H1 (cell line): ENCODE measurements around the gene RNF220. TPM values are rescaled to one million over a fixed set of nuclear protein-coding genes. Genes with fewer than 3 reads are reported as not detected.

Experiments
- CTCF ChIA-PET: fragments of 300-600 bp; sonication (Branson Sonifier 250); formaldehyde crosslinking; loops from one replicate; lab custom pipeline; 2021; ENCODE audit not compliant: partially characterized antibody; lab: Charles Lee
- POLR2A ChIA-PET: fragments of 300-600 bp; sonication (Branson Sonifier 250); formaldehyde crosslinking; loops from one replicate; lab custom pipeline; 2021; ENCODE audit warnings: inconsistent platforms; ENCODE audit not compliant: partially characterized antibody; lab: Charles Lee
- DNase-seq, 2 experiments: peaks; one replicate each; pipeline versions ENCODE4 v3.0.0 to v3.0.0-alpha.2; 2010 to 2022; ENCODE audit warnings: low spot score in 2 of 2, low read depth in 1 of 2, mixed read lengths in 1 of 2
- FAIRE-seq: peaks from 2 replicates; lab custom pipeline; 2011; peaks lifted over from hg19 to GRCh38; lab: Jason Lieb, UNC
- H2AFZ ChIP-seq: 2 replicates; pipeline ENCODE4 v1.8.1; 2012; ENCODE audit warnings: low read length, inconsistent platforms
- H2AK5ac ChIP-seq: 2 replicates; pipeline ENCODE4 v1.6.1; 2013; ENCODE audit warnings: low read depth, low read length
- H2BK120ac ChIP-seq: replicated peaks from 2 replicates; pipeline ENCODE3; 2013; ENCODE audit warnings: low read depth, low read length, inconsistent platforms
- H2BK12ac ChIP-seq: 2 replicates; pipeline ENCODE4 v1.6.1; 2013; ENCODE audit warnings: low read depth, low read length
- H2BK15ac ChIP-seq: 2 replicates; pipeline ENCODE4 v1.6.1; 2013; ENCODE audit warnings: low read length
- H2BK20ac ChIP-seq: 2 replicates; pipeline ENCODE4 v1.6.1; 2013; ENCODE audit warnings: low read length
- H2BK5ac ChIP-seq: 2 replicates; pipeline ENCODE4 v1.6.1; 2013; ENCODE audit warnings: low read depth, low read length
- H3K14ac ChIP-seq: 2 replicates; pipeline ENCODE4 v1.6.1; 2013; ENCODE audit warnings: inconsistent platforms; ENCODE audit not compliant: insufficient read length
- H3K18ac ChIP-seq: 2 replicates; pipeline ENCODE4 v1.6.1; 2013; ENCODE audit warnings: low read length; ENCODE audit errors: extremely low read depth
- H3K23ac ChIP-seq: 2 replicates; pipeline ENCODE4 v1.6.1; 2013; ENCODE audit warnings: inconsistent platforms; ENCODE audit not compliant: insufficient read length
- H3K23me2 ChIP-seq: 2 replicates; pipeline ENCODE4 v1.6.1; 2013; ENCODE audit warnings: low read depth, low read length
- H3K27ac ChIP-seq: 2 replicates; pipeline ENCODE4 v1.6.1; 2011; ENCODE audit warnings: low read depth, low read length, inconsistent platforms
- H3K27me3 ChIP-seq, 4 experiments: replicated peaks in 1 of 4; 1 replicate in 1 of 4; 2 replicates in 3 of 4; pipeline versions ENCODE4 v1.6.1 to v1.8.1; 2011 to 2013; ENCODE audit warnings: low read length in 3 of 4, mild to moderate bottlenecking in 3 of 4, inconsistent platforms in 2 of 4, mixed read lengths in 2 of 4, moderate library complexity in 1 of 4; ENCODE audit not compliant: control insufficient read depth in 3 of 4, insufficient read depth in 3 of 4; ENCODE audit errors: extremely low read depth in 1 of 4
- H3K36me3 ChIP-seq, 4 experiments: 2 replicates each; pipeline versions ENCODE4 v1.6.1 to v1.8.1; 2011 to 2013; ENCODE audit warnings: mild to moderate bottlenecking in 4 of 4, low read length in 3 of 4, moderate library complexity in 2 of 4, control low read depth in 1 of 4, inconsistent platforms in 1 of 4; ENCODE audit not compliant: insufficient read depth in 4 of 4, control insufficient read depth in 2 of 4
- H3K4ac ChIP-seq: replicated peaks from 2 replicates; pipeline ENCODE3; 2013; ENCODE audit warnings: low read length, low read depth, mixed read lengths, inconsistent platforms; ENCODE audit not compliant: insufficient read length
- H3K4me1 ChIP-seq, 4 experiments: replicated peaks in 1 of 4; 1 replicate in 1 of 4; 2 replicates in 3 of 4; pipeline versions ENCODE4 v1.6.1 to v1.8.1; 2011 to 2013; ENCODE audit warnings: low read length in 3 of 4, inconsistent platforms in 2 of 4, mixed read lengths in 1 of 4; ENCODE audit not compliant: insufficient read depth in 4 of 4, control insufficient read depth in 3 of 4
- H3K4me2 ChIP-seq, 2 experiments: 2 replicates each; pipeline versions ENCODE4 v1.6.1 to v1.8.1; 2011 to 2013; ENCODE audit warnings: low read depth in 2 of 2, low read length in 2 of 2, control low read depth in 1 of 2, inconsistent platforms in 1 of 2, mild to moderate bottlenecking in 1 of 2; ENCODE audit not compliant: insufficient read depth in 1 of 2
- H3K4me3 ChIP-seq, 4 experiments: fragments of 200-600, 300-600 bp in 1 of 4; sonication (generic), shearing (Covaris generic), sonication (Bioruptor Twin) in 1 of 4; 2 replicates each; pipeline versions ENCODE4 v1.5.1 to v1.8.1; 2011 to 2016; ENCODE audit warnings: low read length in 4 of 4, low read depth in 3 of 4, control low read depth in 2 of 4, inconsistent platforms in 2 of 4, mild to moderate bottlenecking in 2 of 4, mixed read lengths in 1 of 4, moderate library complexity in 1 of 4; ENCODE audit not compliant: insufficient read depth in 2 of 4; ENCODE audit errors: extremely low read depth in 1 of 4
- H3K56ac ChIP-seq: replicated peaks from 2 replicates; pipeline ENCODE3; 2013; ENCODE audit warnings: low read depth, mild to moderate bottlenecking, mixed read lengths, low read length, inconsistent platforms; ENCODE audit not compliant: insufficient read length
- H3K79me1 ChIP-seq: 2 replicates; pipeline ENCODE4 v1.6.1; 2013; ENCODE audit warnings: low read depth, low read length, control low read depth
- H3K79me2 ChIP-seq, 2 experiments: 2 replicates each; pipeline versions ENCODE4 v1.6.1 to v1.8.1; 2012 to 2013; ENCODE audit warnings: low read length in 2 of 2, mild to moderate bottlenecking in 2 of 2, inconsistent platforms in 1 of 2; ENCODE audit not compliant: insufficient read depth in 2 of 2, control insufficient read depth in 1 of 2
- H3K9ac ChIP-seq, 4 experiments: replicated peaks in 1 of 4; 1 replicate in 1 of 4; 2 replicates in 3 of 4; pipeline versions ENCODE4 v1.6.1 to v1.8.1; 2011 to 2013; ENCODE audit warnings: low read depth in 3 of 4, low read length in 3 of 4, control low read depth in 2 of 4, mild to moderate bottlenecking in 2 of 4, moderate library complexity in 2 of 4, inconsistent platforms in 1 of 4; ENCODE audit errors: extremely low read depth in 1 of 4
- H3K9me3 ChIP-seq, 2 experiments: 2 replicates each; pipeline versions ENCODE4 v1.6.1 to v1.8.1; 2012 to 2013; ENCODE audit warnings: mild to moderate bottlenecking in 2 of 2, moderate library complexity in 2 of 2, control low read depth in 1 of 2, inconsistent platforms in 1 of 2, low read depth in 1 of 2, low read length in 1 of 2, mixed read lengths in 1 of 2; ENCODE audit not compliant: insufficient read depth in 2 of 2
- H4K20me1 ChIP-seq, 2 experiments: replicated peaks in 1 of 2; 2 replicates each; pipeline versions ENCODE3 to v1.8.1; 2011 to 2013; ENCODE audit warnings: inconsistent platforms in 2 of 2, low read length in 2 of 2, mild to moderate bottlenecking in 1 of 2; ENCODE audit not compliant: insufficient read depth in 2 of 2, control insufficient read depth in 1 of 2
- H4K5ac ChIP-seq: 2 replicates; pipeline ENCODE4 v1.6.1; 2013; ENCODE audit warnings: low read length, low read depth, mixed read lengths, inconsistent platforms; ENCODE audit not compliant: insufficient read length
- H4K8ac ChIP-seq: 2 replicates; pipeline ENCODE4 v1.8.0; 2013; ENCODE audit warnings: mild to moderate bottlenecking, moderate library complexity, low read length, inconsistent platforms; ENCODE audit not compliant: insufficient read depth; ENCODE audit errors: extremely low read depth
- H4K91ac ChIP-seq: replicated peaks from 2 replicates; pipeline ENCODE3; 2013; ENCODE audit warnings: low read length, mixed read lengths, inconsistent platforms; ENCODE audit not compliant: insufficient read length
- ATF2 ChIP-seq: IDR thresholded peaks from 2 replicates; pipeline ENCODE4 v1.6.1; 2012; ENCODE audit warnings: low read length, inconsistent platforms
- BRCA1 ChIP-seq: IDR thresholded peaks from 2 replicates; pipeline ENCODE4 v1.6.1; 2012; ENCODE audit warnings: low read depth, low read length, improper control_type of control experiment
- GABPA ChIP-seq: IDR thresholded peaks from 2 replicates; pipeline ENCODE4 v1.6.1; 2011; ENCODE audit warnings: mild to moderate bottlenecking, low read length, moderate library complexity, borderline replicate concordance; ENCODE audit not compliant: insufficient read depth
- PHF8 ChIP-seq: fragments of 200-600 bp; sonication (generic); conservative IDR thresholded peaks from 2 replicates; pipeline ENCODE4 v1.7.1; 2012; ENCODE audit warnings: low read depth, mild to moderate bottlenecking, inconsistent platforms, low read length, moderate library complexity
- SP1 ChIP-seq: IDR thresholded peaks from 2 replicates; pipeline ENCODE4 v1.6.1; 2011; ENCODE audit warnings: low read depth, low read length
- WGBS, 2 experiments: shearing (Covaris generic) in 1 of 2; methylation state at CpG; one replicate each; pipeline versions ENCODE4 v1.1.6 to v1.1.7; 2013 to 2015; ENCODE audit warnings: low lambda C conversion rate in 2 of 2, mixed read lengths in 2 of 2, inconsistent platforms in 1 of 2, low coverage in 1 of 2, missing lambda C conversion rate in 1 of 2; ENCODE audit not compliant: insufficient replicate concordance in 2 of 2, insufficient coverage in 1 of 2, insufficient read length in 1 of 2; ENCODE audit errors: extremely low coverage in 1 of 2, missing lambda C conversion rate in 1 of 2; 5-methylcytosine and 5-hydroxymethylcytosine counted together
- polyA plus RNA-seq, 7 experiments: library from polyadenylated mRNA; depleted of rRNA in 3 of 7; stranded (reverse) in 5 of 7; unstranded in 2 of 7; fragments of >200 nt in 5 of 7; fragments of 200-250 nt in 2 of 7; gene quantifications; 1 replicate in 5 of 7; 2 replicates in 1 of 7; 4 replicates in 1 of 7; pipeline versions ENCODE4 v1.2.1 to v1.2.3, GENCODE V29; 2011 to 2013; ENCODE audit warnings: missing spikeins in 2 of 7, mixed read lengths in 2 of 7
- total RNA-seq: library from RNA; stranded (reverse); fragmentation: NEBNext Ultra II Directional; extraction: Animal tissue kit (Norgen Biotek cat#: 25700); gene quantifications from 2 replicates; pipeline ENCODE4 v1.2.1, GENCODE V29; 2021

The RNF220 gene
- total and polyA plus RNA-seq, 2 of the 8 experiments (the other 6 are each of a cell fraction or from before 2014, with no cell fraction given), result 123 to 160 TPM

GRCh38 chr1:44664730-44665370, 259.8 kb downstream of the RNF220 start:
- H2BK5ac ChIP-seq, result no peak overlapping the region
- H3K36me3 ChIP-seq, result no peaks in the 10 kb centered on the region
- H3K4me1 ChIP-seq, result no peaks in the 10 kb centered on the region; a peak in 2 of 7 replicates
- no peaks in the 10 kb centered on the region for H3K9me3 ChIP-seq
- no peak overlapping the region for H2BK12ac ChIP-seq
- WGBS, 2 experiments, result 88% methylated on average over 8 of the region's 12 CpGs; no CpG with 5 or more reads in 1 of the 2 experiments
- H3K79me1 ChIP-seq, result no peaks in the 10 kb centered on the region
- no peaks in the 10 kb centered on the region for H3K79me2 ChIP-seq
- no peak overlapping the region for H2BK15ac ChIP-seq
- H2AFZ ChIP-seq, result no peak overlapping the region
- POLR2A ChIA-PET, result interaction anchor here (0.9 to 2.9 kb wide), 4 partner anchors 9 to 110 kb away, joined by 3 to 10 read pairs (median 4); partner anchors contain the start of genes ARMH1, RPS8 and TMEM53
- DNase-seq, result no peak
- H3K27ac ChIP-seq, result no peak overlapping the region
- no peak overlapping the region for H4K91ac ChIP-seq
- H3K23me2 ChIP-seq, result no peaks in the 10 kb centered on the region
- no peaks in the 10 kb centered on the region for H4K20me1 ChIP-seq
- CTCF ChIA-PET, result interaction anchor here (0.9 to 7.6 kb wide), 8 partner anchors 10 to 370 kb away, joined by 3 to 45 read pairs (median 3); no protein-coding TSS in a partner anchor
- no peak overlapping the region for H4K5ac ChIP-seq
- FAIRE-seq, result no peak
- no peak overlapping the region for H3K18ac ChIP-seq
- H3K4me3 ChIP-seq, result no peak overlapping the region
- no peak overlapping the region for H3K23ac ChIP-seq
- no peak overlapping the region for H3K4me2 ChIP-seq
- H3K4ac ChIP-seq, result no peak overlapping the region
- H2BK20ac ChIP-seq, result no peak overlapping the region
- no peak overlapping the region for H3K9ac ChIP-seq
- no peak overlapping the region for H3K56ac ChIP-seq
- H3K27me3 ChIP-seq, result no peaks in the 10 kb centered on the region
- H2BK120ac ChIP-seq, result no peak overlapping the region
- H2AK5ac ChIP-seq, result no peak overlapping the region
- no peak overlapping the region for H3K14ac ChIP-seq
- H4K8ac ChIP-seq, result no peak overlapping the region; the same call in 1 of the 2 replicates
- TF ChIP-seq GABPA, result no peak
- TF ChIP-seq SP1, result no peak
- TF ChIP-seq BRCA1, result no peak
- no peak for TF ChIP-seq ATF2
- TF ChIP-seq PHF8, result no peak
